Right atrium auricular region (tissue), 2 donors: ENCODE measurements around the gene PAPSS1. TPM values are rescaled to one million over a fixed set of nuclear protein-coding genes. Genes with fewer than 3 reads are reported as not detected.

ENCODE experiments used
- DNase-seq: peaks from one replicate; pipeline ENCODE4 v3.0.0-alpha.2; 2019; ENCODE audit warnings: low spot score
- H3K27ac ChIP-seq, 2 donors: fragments of 200-600 bp; sonication (generic); 1 replicate in 1 of 2; 2 replicates in 1 of 2; pipeline ENCODE4 v1.5.1; 2016 to 2019
- H3K27me3 ChIP-seq, 2 donors: fragments of 200-600 bp; sonication (generic); one replicate each; pipeline versions ENCODE4 v1.5.1 to v1.6.0; 2017 to 2019
- H3K36me3 ChIP-seq: fragments of 200-600 bp; sonication (generic); one replicate; pipeline ENCODE4 v1.5.1; 2016
- H3K4me1 ChIP-seq, 2 donors: fragments of 200-600 bp; sonication (generic); one replicate each; pipeline versions ENCODE4 v1.5.1 to v1.6.0; 2017 to 2019
- H3K4me3 ChIP-seq, 2 donors: fragments of 200-600 bp; sonication (generic); 1 replicate in 1 of 2; 2 replicates in 1 of 2; pipeline ENCODE4 v1.5.1; 2017 to 2019; ENCODE audit warnings: mild to moderate bottlenecking in 1 of 2, moderate library complexity in 1 of 2
- H3K9me3 ChIP-seq, 2 donors: fragments of 200-600 bp; sonication (generic); one replicate each; pipeline ENCODE4 v1.5.1; 2019
- total RNA-seq, 2 donors: library from RNA; depleted of rRNA; stranded (reverse); fragments of >200 nt; gene quantifications; one replicate each; pipeline ENCODE4 v1.1.0, GENCODE V29; 2016
- TF ChIP-seq, protein P1 (sequence below), 2 donors: fragments of 200-600 bp; sonication (generic); IDR thresholded peaks; one replicate each; pipeline ENCODE4 v1.5.1; 2019; ENCODE audit warnings: antibody characterized with exemption in 2 of 2

The PAPSS1 gene
- total RNA-seq, 2 donors from 2014 or later = 10.5 to 14.3 TPM

DNA sequence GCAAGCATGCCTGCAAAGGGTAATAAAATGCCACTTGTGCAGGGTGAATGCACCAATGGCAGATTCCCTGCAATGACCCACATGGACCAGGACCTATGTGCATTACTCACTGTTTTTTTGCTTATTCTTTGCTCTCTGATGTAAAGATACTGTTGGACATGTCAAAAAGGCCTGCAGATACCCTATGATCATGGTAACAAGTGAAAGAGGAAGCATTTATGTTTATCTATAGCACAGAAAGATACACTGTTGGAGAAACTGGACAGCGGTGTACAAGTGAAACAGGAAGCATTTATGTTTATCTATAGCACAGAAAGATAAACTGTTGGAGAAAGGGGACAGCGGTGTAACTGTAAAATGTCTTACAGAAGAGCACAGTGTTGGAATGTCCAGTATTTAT is 127.5 kb downstream of the PAPSS1 start:
- Histone ChIP-seq H3K9me3 (peaks cover 8 to 30% of the 10 kb centered on the region in 2 donors), H3K36me3 (no peaks in the 10 kb centered on the region)
- DNase-seq = no peak

DNA sequence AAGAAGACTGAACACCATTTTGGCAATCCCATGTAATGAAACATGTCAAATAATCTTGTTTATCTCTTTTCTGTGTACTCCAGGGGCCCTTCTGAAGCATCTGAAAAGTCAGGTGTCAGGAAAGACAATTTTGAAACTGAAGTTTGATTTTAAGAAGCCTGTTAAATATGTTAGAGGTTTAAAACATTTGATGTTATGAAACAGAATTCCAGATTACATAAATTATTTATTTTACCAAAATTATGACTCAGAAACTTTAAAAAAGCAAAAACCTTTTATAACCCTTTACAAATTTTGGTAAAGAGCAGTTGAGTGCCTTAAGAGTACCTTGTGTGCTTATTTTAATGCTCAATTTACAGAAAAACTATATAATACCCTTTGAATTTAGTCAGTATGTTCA is 130.8 kb downstream of the PAPSS1 start:
- peaks cover 8 to 31% of the 10 kb centered on the region in 2 donors for H3K9me3 ChIP-seq
- TF ChIP-seq, protein P1, sequence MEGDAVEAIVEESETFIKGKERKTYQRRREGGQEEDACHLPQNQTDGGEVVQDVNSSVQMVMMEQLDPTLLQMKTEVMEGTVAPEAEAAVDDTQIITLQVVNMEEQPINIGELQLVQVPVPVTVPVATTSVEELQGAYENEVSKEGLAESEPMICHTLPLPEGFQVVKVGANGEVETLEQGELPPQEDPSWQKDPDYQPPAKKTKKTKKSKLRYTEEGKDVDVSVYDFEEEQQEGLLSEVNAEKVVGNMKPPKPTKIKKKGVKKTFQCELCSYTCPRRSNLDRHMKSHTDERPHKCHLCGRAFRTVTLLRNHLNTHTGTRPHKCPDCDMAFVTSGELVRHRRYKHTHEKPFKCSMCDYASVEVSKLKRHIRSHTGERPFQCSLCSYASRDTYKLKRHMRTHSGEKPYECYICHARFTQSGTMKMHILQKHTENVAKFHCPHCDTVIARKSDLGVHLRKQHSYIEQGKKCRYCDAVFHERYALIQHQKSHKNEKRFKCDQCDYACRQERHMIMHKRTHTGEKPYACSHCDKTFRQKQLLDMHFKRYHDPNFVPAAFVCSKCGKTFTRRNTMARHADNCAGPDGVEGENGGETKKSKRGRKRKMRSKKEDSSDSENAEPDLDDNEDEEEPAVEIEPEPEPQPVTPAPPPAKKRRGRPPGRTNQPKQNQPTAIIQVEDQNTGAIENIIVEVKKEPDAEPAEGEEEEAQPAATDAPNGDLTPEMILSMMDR (IDR thresholded peaks at IDR 0.05) = no peak
- no peak overlapping the region for H3K27ac ChIP-seq
- H3K4me3 ChIP-seq = no peak overlapping the region
- H3K4me1 ChIP-seq = no peaks in the 10 kb centered on the region
- H3K27me3 ChIP-seq = no peaks in the 10 kb centered on the region
- H3K36me3 ChIP-seq = no peaks in the 10 kb centered on the region
- no peak for DNase-seq

More for the DNA sequence above, 127.5 kb downstream of the PAPSS1 start:
- H3K4me1 ChIP-seq = no peaks in the 10 kb centered on the region
- TF ChIP-seq, protein P1 (IDR thresholded peaks at IDR 0.05) = no peak
- no peak overlapping the region for H3K4me3 ChIP-seq
- no peaks in the 10 kb centered on the region for H3K27me3 ChIP-seq
- no peak overlapping the region for H3K27ac ChIP-seq

DNA sequence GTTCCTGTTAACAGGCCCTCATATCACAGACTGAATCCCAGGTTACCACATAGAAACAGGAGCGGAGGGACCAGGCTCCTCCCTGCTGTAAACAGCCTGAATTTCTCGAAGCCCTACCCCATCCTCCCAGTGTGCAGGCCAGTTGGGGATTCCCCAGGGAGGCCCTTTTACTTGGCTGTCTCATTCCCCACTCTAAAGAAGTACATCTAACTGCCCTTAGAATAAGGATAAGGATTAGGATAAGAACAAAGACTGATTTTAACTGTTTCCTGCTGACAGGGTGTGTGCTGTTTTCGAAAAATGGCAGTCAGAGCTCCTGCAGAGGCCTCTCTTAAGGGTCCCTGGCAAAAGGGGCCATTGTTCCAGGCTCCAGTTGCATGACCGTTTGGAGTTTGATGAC is 133.7 kb downstream of the PAPSS1 start:
- H3K36me3 ChIP-seq = no peaks in the 10 kb centered on the region
- no peak overlapping the region for H3K4me3 ChIP-seq
- TF ChIP-seq, protein P1 (IDR thresholded peaks at IDR 0.05) = no peak
- DNase-seq = no peak
- no peak overlapping the region for H3K27ac ChIP-seq
- no peaks in the 10 kb centered on the region for H3K4me1 ChIP-seq
- H3K9me3 ChIP-seq = peaks cover 8 to 31% of the 10 kb centered on the region in 2 donors
- no peaks in the 10 kb centered on the region for H3K27me3 ChIP-seq

DNA sequence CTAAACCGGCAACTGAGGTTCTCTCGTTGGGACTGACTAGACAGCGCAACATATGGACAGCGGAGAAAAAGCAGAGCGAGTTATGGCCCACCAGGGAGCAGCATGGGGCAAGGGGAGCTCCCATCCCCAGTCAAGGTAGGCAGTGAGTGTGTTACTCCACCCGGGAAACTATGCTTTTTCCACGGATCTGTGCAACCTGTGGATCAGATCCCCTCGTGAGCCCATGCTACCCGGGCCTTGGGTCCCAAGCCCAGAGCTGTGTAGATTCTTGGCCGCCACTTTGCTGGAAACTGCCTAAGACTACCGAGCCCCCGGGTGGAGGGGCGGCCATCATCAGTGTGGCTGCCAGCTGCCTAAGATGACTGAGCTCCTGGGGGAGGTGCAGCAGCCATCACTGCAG is 140.9 kb downstream of the PAPSS1 start:
- H3K27me3 ChIP-seq = no peaks in the 10 kb centered on the region
- no peaks in the 10 kb centered on the region for H3K36me3 ChIP-seq
- no peaks in the 10 kb centered on the region for H3K4me1 ChIP-seq
- TF ChIP-seq, protein P1 (IDR thresholded peaks at IDR 0.05) = no peak
- no peak overlapping the region for H3K4me3 ChIP-seq
- no peak overlapping the region for H3K27ac ChIP-seq
- H3K9me3 ChIP-seq = no peaks in the 10 kb centered on the region
- DNase-seq = no peak

DNA sequence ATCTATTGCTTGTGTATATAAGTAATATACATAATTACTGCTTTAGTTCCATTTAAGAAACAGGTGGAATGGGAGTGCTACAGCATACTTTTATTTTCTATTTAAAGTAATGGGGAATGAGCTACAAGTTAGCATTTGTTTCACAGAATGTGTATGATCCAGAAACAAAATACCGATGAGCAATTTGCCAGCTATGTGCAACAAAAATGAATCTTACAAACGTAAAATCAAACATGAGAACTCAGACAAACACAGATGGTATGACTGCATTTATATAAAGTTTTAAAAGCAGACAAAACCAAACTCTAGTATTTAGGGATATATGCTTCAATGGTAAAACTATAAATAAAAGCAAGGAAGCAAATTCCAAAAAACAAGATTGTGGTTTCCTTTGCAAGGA is 141.7 kb downstream of the PAPSS1 start:
- Histone ChIP-seq H3K27ac (no peak overlapping the region), H3K4me1 (no peaks in the 10 kb centered on the region), H3K36me3 (no peaks in the 10 kb centered on the region), H3K27me3 (no peaks in the 10 kb centered on the region), H3K4me3 (no peak overlapping the region), H3K9me3 (no peaks in the 10 kb centered on the region)
- no peak for DNase-seq
- TF ChIP-seq, protein P1 (IDR thresholded peaks at IDR 0.05) = no peak

DNA sequence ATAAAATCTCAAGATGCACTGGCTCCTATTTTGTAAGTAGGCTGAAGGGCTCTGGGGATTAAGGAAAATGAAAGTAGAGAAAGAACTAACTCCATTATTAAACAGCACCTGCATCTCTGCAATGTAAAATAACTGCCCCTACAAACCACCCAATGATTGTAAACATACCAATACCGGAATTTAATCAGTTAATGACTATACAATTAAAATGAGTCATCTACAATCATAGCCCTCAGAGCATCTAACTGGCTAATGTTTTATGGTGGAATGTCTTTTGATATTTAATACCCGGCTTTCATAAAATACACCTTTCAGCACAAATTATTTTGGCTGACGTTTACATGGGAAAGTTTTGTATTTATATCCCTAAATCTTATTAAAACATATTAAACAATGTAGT is 142.3 kb downstream of the PAPSS1 start:
- Histone ChIP-seq H3K4me1 (no peaks in the 10 kb centered on the region), H3K27ac (no peak overlapping the region), H3K9me3 (no peaks in the 10 kb centered on the region), H3K36me3 (no peaks in the 10 kb centered on the region), H3K27me3 (no peaks in the 10 kb centered on the region), H3K4me3 (no peak overlapping the region)
- TF ChIP-seq, protein P1 (IDR thresholded peaks at IDR 0.05) = no peak
- DNase-seq = no peak
